ENCODE results near the gene KCTD17.

DNA sequence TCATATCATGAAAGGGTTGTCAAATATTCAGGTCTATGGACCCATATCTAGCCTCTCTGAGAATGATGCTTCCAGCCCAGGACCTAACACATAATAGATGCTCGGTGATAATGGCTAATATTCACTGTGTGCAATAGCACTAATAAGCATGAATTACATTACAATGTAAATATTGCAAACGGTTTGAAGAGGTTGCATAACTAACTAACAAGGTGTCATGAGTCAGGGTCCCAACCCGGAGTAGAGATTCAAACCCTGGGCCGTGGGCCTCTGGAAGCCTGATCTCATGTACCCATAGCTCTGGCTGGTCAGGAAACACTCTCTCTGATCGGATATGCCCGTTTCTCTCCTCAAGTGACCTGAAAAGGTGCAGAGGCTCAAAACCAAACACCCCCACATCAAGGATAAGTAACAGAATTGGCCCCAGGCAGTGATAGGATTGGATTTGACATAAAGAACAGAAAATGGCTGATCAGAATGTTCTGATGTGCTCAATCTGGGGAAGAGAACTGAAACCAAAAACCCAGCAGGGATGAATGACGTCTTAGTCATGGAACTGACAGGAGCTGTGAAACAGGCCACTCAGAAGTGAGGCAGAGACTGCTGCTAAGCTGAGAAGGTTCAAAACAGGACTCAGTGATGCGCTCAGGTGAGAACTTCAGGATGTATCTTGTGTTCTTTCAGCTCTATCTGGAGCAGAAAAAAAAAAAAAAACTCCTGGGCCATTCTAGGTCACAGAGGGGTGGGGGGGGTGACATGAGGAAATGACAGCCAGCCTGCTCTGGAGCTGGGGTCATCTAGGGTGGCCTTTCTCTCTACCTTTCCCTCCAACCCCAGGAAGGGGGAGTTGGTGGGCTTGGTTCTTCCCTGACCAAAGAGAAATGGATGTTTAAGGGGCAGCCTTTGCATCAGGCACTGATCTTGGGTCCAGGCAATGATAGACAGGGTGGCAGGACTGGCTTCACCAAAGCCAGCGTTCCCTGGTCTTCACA lies 6.6 kb upstream of the KCTD17 start:
- TF ChIP-seq, protein P1, sequence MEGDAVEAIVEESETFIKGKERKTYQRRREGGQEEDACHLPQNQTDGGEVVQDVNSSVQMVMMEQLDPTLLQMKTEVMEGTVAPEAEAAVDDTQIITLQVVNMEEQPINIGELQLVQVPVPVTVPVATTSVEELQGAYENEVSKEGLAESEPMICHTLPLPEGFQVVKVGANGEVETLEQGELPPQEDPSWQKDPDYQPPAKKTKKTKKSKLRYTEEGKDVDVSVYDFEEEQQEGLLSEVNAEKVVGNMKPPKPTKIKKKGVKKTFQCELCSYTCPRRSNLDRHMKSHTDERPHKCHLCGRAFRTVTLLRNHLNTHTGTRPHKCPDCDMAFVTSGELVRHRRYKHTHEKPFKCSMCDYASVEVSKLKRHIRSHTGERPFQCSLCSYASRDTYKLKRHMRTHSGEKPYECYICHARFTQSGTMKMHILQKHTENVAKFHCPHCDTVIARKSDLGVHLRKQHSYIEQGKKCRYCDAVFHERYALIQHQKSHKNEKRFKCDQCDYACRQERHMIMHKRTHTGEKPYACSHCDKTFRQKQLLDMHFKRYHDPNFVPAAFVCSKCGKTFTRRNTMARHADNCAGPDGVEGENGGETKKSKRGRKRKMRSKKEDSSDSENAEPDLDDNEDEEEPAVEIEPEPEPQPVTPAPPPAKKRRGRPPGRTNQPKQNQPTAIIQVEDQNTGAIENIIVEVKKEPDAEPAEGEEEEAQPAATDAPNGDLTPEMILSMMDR (IDR thresholded peaks at IDR 0.05; ENCODE audit: insufficient read depth, low read depth, low read length), result no peak
- TF ChIP-seq EZH2 (IDR thresholded peaks at IDR 0.05; ENCODE audit: insufficient read depth, low read length), result no peak

Data from astrocyte (in vitro differentiated cells and primary cell).